Activated CD4-positive, alpha-beta T cell treated with anti-CD3 and anti-CD28 coated beads, Interleukin-2, amount 50 U/mL, for 24 hours (primary cell): ENCODE data around the gene DESI1.
"Not testable (repeated sequence)": the region's sequence is repeated elsewhere in the genome, so short reads cannot be mapped to it uniquely, and the experiment has no call there.

ENCODE experiments used
- DNase-seq, 2 donors: peaks; one replicate each; pipeline ENCODE4 v3.0.0-alpha.2; 2020; ENCODE audit warnings: low read depth in 1 of 2, low spot score in 1 of 2

DESI1 gene

GRCh38 chr22:41620589-41621098 is at the start of gene DESI1:
DESI1 (minus strand) TSS chr22:41621043; CDS start chr22:41620839, 204 bp downstream.
- DNase-seq: peak in 1 of 2 donors; percentile 11

- DNase-seq: no peak
Measured at GRCh38 chr22:41668971-41669911, 48.4 kb upstream of the DESI1 start.

GRCh38 chr22:41664951-41665350 is 44.1 kb upstream of the DESI1 start:
- no peak for DNase-seq

- no peak for DNase-seq
Measured at GRCh38 chr22:41664490-41664889, 43.6 kb upstream of the DESI1 start.

- DNase-seq: not testable (repeated sequence)
Measured at GRCh38 chr22:41663594-41663993, 42.8 kb upstream of the DESI1 start.

GRCh38 chr22:41661713-41662112 is 40.9 kb upstream of the DESI1 start:
- DNase-seq: no peak

GRCh38 chr22:41661088-41661487 is 40.2 kb upstream of the DESI1 start:
- no peak for DNase-seq

- no peak for DNase-seq
Measured at GRCh38 chr22:41660416-41660815, 39.6 kb upstream of the DESI1 start.

- DNase-seq: no peak
Measured at GRCh38 chr22:41659941-41660340, 39.1 kb upstream of the DESI1 start.

GRCh38 chr22:41658869-41659268 is 38.0 kb upstream of the DESI1 start:
- DNase-seq: no peak

GRCh38 chr22:41657709-41658108 is 36.9 kb upstream of the DESI1 start:
- DNase-seq: no peak

- no peak for DNase-seq
Measured at GRCh38 chr22:41656556-41656955, 35.7 kb upstream of the DESI1 start.

- DNase-seq: no peak
Measured at GRCh38 chr22:41654322-41654721, 33.5 kb upstream of the DESI1 start.

- DNase-seq: no peak
Measured at GRCh38 chr22:41650821-41651220, 30.0 kb upstream of the DESI1 start.

- no peak for DNase-seq
Measured at GRCh38 chr22:41650229-41650628, 29.4 kb upstream of the DESI1 start.

GRCh38 chr22:41648432-41648831 is 27.6 kb upstream of the DESI1 start:
- no peak for DNase-seq

- DNase-seq: no peak
Measured at GRCh38 chr22:41647771-41648170, 26.9 kb upstream of the DESI1 start.

GRCh38 chr22:41642331-41643110 is 21.7 kb upstream of the DESI1 start:
- no peak for DNase-seq

GRCh38 chr22:41641854-41642253 is 21.0 kb upstream of the DESI1 start:
- DNase-seq: no peak

GRCh38 chr22:41638748-41639147 is 17.9 kb upstream of the DESI1 start:
- DNase-seq: no peak

GRCh38 chr22:41638124-41638523 is 17.3 kb upstream of the DESI1 start:
- no peak for DNase-seq

GRCh38 chr22:41637623-41638022 is 16.8 kb upstream of the DESI1 start:
- DNase-seq: not testable (repeated sequence)
